Sigmoid colon (tissue), 4 donors: ENCODE data around the gene FBXW12.

Experiments used
- EP300 ChIP-seq, 4 donors: sonication (generic); formaldehyde crosslinking; IDR thresholded peaks; one replicate each; pipeline ENCODE4 v1.6.1; 2017; ENCODE audit warnings: antibody characterized with exemption in 4 of 4
- POLR2A ChIP-seq, 2 donors: fragments of 450-650 bp; IDR thresholded peaks; one replicate each; pipeline ENCODE4 v1.6.1; 2016; ENCODE audit warnings: antibody characterized with exemption in 2 of 2, mild to moderate bottlenecking in 2 of 2, moderate library complexity in 2 of 2

GRCh38 chr3:48399387-48400172 lies 27.6 kb downstream of the FBXW12 start:
- TF ChIP-seq EP300 (IDR thresholded peaks at IDR 0.05) = no peak
- TF ChIP-seq POLR2A (IDR thresholded peaks at IDR 0.05) = no peak
